Prostate gland (tissue), 2 donors: ENCODE measurements around the gene BIRC5. TPM values are rescaled to one million over a fixed set of nuclear protein-coding genes. Genes with fewer than 3 reads are reported as not detected.

Source experiments
- DNase-seq: peaks from one replicate; pipeline ENCODE4 v3.0.0-alpha.2; 2019; ENCODE audit warnings: low spot score
- H3K27ac ChIP-seq, 2 donors: fragments of 200-600 bp; sonication (generic); 2 replicates each; pipeline ENCODE4 v1.5.1; 2017 to 2019
- H3K27me3 ChIP-seq: fragments of 200-600 bp; sonication (generic); replicated peaks from 2 replicates; pipeline ENCODE4 v1.5.1; 2019; ENCODE audit not compliant: insufficient read depth
- H3K36me3 ChIP-seq, 2 donors: fragments of 200-600 bp; sonication (generic); 1 replicate in 1 of 2; 2 replicates in 1 of 2; pipeline versions ENCODE4 v1.5.1 to v1.8.1; 2017 to 2019
- H3K4me1 ChIP-seq: fragments of 200-600 bp; sonication (generic); replicated peaks from 2 replicates; pipeline ENCODE4 v1.5.1; 2019
- H3K4me3 ChIP-seq, 2 donors: fragments of 200-600 bp; sonication (generic); 2 replicates each; pipeline ENCODE4 v1.5.1; 2017 to 2019
- H3K9me3 ChIP-seq: fragments of 200-600 bp; sonication (generic); 2 replicates; pipeline ENCODE4 v1.5.1; 2017
- POLR2A ChIP-seq: fragments of 450-650 bp; IDR thresholded peaks from one replicate; pipeline ENCODE4 v1.6.1; 2016; ENCODE audit warnings: antibody characterized with exemption, mild to moderate bottlenecking
- POLR2AphosphoS5 ChIP-seq: sonication (generic); formaldehyde crosslinking; IDR thresholded peaks from one replicate; pipeline ENCODE4 v1.6.1; 2017; ENCODE audit warnings: antibody characterized with exemption
- WGBS: methylation state at CpG from one replicate; pipeline ENCODE4 v1.1.5; 2018; 5-methylcytosine and 5-hydroxymethylcytosine counted together
- intact Hi-C: fragments of 100-400 bp; cut with DNase I; formaldehyde crosslinking; loops from one replicate; pipeline ENCODE4 v1.14.2; 2022
- small RNA-seq, 2 donors: library from RNA; depleted of rRNA; stranded (forward); fragments of <200 nt; gene quantifications; one replicate each; pipeline ENCODE3, GENCODE V24; 2016
- total RNA-seq, 2 donors: library from RNA; depleted of rRNA; stranded (reverse); fragments of >200 nt; gene quantifications; one replicate each; pipeline ENCODE4 v1.1.0, GENCODE V29; 2016
- TF ChIP-seq, protein P1 (sequence below), 4 experiments: fragments of 200-600 bp in 2 of 4; fragments of 450-650 bp in 2 of 4; sonication (generic) in 2 of 4; IDR thresholded peaks; 1 replicate in 3 of 4; 2 replicates in 1 of 4; pipeline ENCODE4 v1.5.1; 2016 to 2019; ENCODE audit warnings: antibody characterized with exemption in 4 of 4, mild to moderate bottlenecking in 2 of 4, moderate library complexity in 2 of 4

BIRC5 gene
- total RNA-seq, 2 donors from 2014 or later: 4.6 to 7.0 TPM

- Histone ChIP-seq H3K4me1 (no peaks in the 10 kb centered on the region), H3K9me3 (no peaks in the 10 kb centered on the region), H3K36me3 (no peaks in the 10 kb centered on the region), H3K4me3 (peak overlapping the region in 1 of 2 donors; percentile 5), H3K27ac (peak overlapping the region; percentile 41 to 66), H3K27me3 (no peaks in the 10 kb centered on the region)
- no peak for DNase-seq
- TF ChIP-seq POLR2A (no peak), POLR2AphosphoS5 (no peak)
- TF ChIP-seq, protein P1, sequence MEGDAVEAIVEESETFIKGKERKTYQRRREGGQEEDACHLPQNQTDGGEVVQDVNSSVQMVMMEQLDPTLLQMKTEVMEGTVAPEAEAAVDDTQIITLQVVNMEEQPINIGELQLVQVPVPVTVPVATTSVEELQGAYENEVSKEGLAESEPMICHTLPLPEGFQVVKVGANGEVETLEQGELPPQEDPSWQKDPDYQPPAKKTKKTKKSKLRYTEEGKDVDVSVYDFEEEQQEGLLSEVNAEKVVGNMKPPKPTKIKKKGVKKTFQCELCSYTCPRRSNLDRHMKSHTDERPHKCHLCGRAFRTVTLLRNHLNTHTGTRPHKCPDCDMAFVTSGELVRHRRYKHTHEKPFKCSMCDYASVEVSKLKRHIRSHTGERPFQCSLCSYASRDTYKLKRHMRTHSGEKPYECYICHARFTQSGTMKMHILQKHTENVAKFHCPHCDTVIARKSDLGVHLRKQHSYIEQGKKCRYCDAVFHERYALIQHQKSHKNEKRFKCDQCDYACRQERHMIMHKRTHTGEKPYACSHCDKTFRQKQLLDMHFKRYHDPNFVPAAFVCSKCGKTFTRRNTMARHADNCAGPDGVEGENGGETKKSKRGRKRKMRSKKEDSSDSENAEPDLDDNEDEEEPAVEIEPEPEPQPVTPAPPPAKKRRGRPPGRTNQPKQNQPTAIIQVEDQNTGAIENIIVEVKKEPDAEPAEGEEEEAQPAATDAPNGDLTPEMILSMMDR (IDR thresholded peaks at IDR 0.05): peak in 1 of 4 experiments; percentile 8
- WGBS: 18% methylated on average over 7 of the region's 7 CpGs
- intact Hi-C loops: no loop called here
These were observed 58.8 kb downstream of the BIRC5 start for GRCh38 chr17:78272914-78273258.

GRCh38 chr17:78273813-78274212, 59.8 kb downstream of the BIRC5 start:
- intact Hi-C loops: no loop called here
- TF ChIP-seq POLR2AphosphoS5 (no peak), POLR2A (no peak)
- TF ChIP-seq, protein P1 (IDR thresholded peaks at IDR 0.05): no peak
- Histone ChIP-seq H3K4me1 (no peaks in the 10 kb centered on the region), H3K27me3 (no peaks in the 10 kb centered on the region), H3K36me3 (no peaks in the 10 kb centered on the region), H3K27ac (no peak overlapping the region), H3K4me3 (no peak overlapping the region), H3K9me3 (no peaks in the 10 kb centered on the region)
- WGBS: 94% methylated on average over 6 of the region's 6 CpGs
- no peak for DNase-seq

Small RNA genes lying within 50 kb of the gene (small RNA-seq; reads per million reads assigned to genes)
- 0 reads per million in 2 donors for gene AC087645.1

Other genes with a start within 250 kb of the BIRC5 start
- 10 to 100 TPM; 36.1 to 65.2 TPM for gene TMC6, start 85.5 kb upstream of the BIRC5 start, total RNA-seq
- gene TMC8, start 83.5 kb upstream of the BIRC5 start, total RNA-seq: 1 to 10 TPM; 1.2 to 3.3 TPM
- not detected for gene C17orf99, start 67.9 kb upstream of the BIRC5 start, total RNA-seq
- 100 to 1,000 TPM; 133 to 284 TPM for gene SYNGR2, start 45.7 kb upstream of the BIRC5 start, total RNA-seq
- 10 to 100 TPM; 10.8 to 11.2 TPM for gene TK1, start 27.2 kb upstream of the BIRC5 start, total RNA-seq
- gene AFMID, start 26.9 kb upstream of the BIRC5 start, total RNA-seq: 100 to 1,000 TPM; 116 to 122 TPM
- gene TMEM235, start 17.4 kb downstream of the BIRC5 start, total RNA-seq: not detected
- gene SOCS3, start 145.8 kb downstream of the BIRC5 start, total RNA-seq: 10 to 100 TPM; 10.6 to 59.6 TPM
- 10 to 100 TPM; 29.2 to 57.4 TPM for gene PGS1, start 164.4 kb downstream of the BIRC5 start, total RNA-seq